Fibroblast of the aortic adventitia (primary cell): ENCODE results near the gene ADCY9. TPM values are rescaled to one million over a fixed set of nuclear protein-coding genes. Genes with fewer than 3 reads are reported as not detected.
"Not testable (repeated sequence)": the region's sequence is repeated elsewhere in the genome, so short reads cannot be mapped to it uniquely, and the experiment has no call there.

ENCODE experiments used
- DNase-seq: peaks from one replicate; pipeline ENCODE4 v3.0.0-alpha.2; 2010; ENCODE audit warnings: low read depth
- H3K4me3 ChIP-seq: 2 replicates; pipeline ENCODE4 v1.5.1; 2011; ENCODE audit warnings: low read depth, mild to moderate bottlenecking, control low read depth, low read length, moderate library complexity
- total RNA-seq: library from RNA; depleted of rRNA; stranded (reverse); fragments of >200 nt; gene quantifications from 2 replicates; pipeline ENCODE4 v1.2.3, GENCODE V29; 2012; ENCODE audit warnings: low replicate concordance
- TF ChIP-seq, protein P1 (sequence below): IDR thresholded peaks from 2 replicates; pipeline ENCODE4 v1.5.1; 2011; ENCODE audit warnings: mild to moderate bottlenecking, low read length, control low read depth, inconsistent platforms; ENCODE audit not compliant: insufficient read depth

The ADCY9 gene
- total RNA-seq, result 11.2 and 23.6 TPM in 2 replicates

DNA sequence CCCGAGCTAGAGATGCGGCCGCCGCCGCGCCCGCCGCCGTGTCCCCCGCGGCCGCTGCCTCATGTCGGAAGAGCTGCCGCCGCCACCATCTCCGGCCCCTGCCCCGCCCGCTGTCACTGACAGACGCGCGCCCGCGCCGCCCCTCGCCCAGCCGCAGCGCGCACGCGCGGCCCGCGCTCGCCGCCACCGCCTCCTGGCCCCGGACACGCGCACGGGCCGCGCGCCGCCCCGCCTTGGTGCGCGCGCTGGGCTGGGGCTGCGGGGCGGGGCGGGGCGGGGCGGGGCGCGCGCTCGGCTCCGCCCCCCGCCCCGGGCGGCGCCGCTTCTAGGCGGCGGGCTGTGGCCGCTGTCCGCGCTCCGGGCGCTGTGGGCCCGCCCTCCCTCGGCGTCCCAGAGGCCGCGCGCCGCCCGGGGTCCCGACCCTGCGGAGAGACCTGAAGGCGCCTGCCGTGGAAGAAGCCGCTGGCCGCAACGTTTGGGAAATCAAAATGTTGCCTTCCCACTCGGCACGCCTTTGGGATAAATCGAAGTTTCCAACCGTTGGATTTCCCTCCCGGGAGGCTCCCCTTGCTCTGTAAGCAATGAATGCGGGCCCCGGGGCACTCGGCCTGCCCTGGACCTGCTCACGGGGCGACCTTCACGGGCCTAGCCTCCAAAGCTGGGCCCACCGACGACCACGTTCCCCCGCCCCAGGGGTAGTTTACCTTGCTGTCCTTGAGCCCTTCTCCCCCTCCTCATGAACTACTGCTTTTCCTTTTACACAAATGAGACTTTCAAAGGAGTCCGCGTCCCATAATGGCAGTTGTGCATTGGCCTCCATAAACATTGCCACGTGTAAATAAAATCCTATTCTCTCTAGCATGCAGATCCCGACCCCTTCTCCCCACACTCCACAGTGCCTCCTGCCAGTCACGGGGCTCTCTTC lies at the start of gene ADCY9:
Gene ADCY9 (minus strand): TSS at position 118 of the 925 bp plus-strand sequence. CDS start 1,000 bp downstream, outside the sequence.
- H3K4me3 ChIP-seq, result peak within 1 kb of the TSS; percentile 79
- TF ChIP-seq, protein P1, sequence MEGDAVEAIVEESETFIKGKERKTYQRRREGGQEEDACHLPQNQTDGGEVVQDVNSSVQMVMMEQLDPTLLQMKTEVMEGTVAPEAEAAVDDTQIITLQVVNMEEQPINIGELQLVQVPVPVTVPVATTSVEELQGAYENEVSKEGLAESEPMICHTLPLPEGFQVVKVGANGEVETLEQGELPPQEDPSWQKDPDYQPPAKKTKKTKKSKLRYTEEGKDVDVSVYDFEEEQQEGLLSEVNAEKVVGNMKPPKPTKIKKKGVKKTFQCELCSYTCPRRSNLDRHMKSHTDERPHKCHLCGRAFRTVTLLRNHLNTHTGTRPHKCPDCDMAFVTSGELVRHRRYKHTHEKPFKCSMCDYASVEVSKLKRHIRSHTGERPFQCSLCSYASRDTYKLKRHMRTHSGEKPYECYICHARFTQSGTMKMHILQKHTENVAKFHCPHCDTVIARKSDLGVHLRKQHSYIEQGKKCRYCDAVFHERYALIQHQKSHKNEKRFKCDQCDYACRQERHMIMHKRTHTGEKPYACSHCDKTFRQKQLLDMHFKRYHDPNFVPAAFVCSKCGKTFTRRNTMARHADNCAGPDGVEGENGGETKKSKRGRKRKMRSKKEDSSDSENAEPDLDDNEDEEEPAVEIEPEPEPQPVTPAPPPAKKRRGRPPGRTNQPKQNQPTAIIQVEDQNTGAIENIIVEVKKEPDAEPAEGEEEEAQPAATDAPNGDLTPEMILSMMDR, result no peak
- peak; percentile 55 for DNase-seq

DNA sequence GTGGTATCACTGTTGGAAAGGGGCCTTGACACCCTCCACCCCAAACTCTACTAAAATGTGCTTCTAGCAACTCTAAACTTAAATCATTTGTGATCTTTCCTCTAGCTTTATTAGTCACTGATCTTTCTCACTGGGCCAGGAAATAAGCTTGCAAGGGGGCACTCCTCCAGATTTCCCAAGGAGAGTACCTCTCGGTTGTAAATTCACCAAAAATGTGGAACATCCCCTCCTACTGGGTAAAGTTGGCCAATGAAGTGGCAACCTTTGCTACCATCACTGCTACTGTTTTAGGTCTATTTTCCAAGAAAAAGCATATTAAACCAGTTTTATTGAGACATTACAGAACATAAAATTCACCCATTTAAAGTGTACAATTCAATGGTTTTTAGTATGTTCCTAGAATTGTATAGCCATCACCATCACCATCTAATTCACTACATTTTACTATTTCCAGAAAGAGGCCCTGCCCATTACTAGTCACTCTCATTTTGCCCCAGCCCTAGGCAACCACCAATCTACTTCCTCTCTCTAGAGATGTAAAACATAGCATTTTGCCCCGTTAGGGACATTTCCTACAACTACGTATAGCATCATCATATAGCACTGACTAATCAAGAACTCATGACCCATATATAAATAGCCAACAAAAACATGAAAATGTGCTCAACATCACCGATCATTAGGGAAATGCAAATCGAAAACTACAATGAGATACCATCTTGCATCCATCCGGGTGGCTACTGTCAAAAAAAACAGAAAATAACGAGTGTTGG lies 44.6 kb upstream of the ADCY9 start:
- H3K4me3 ChIP-seq, result no peak overlapping the region
- TF ChIP-seq, protein P1, result peak; percentile 11
- peak; percentile 32 for DNase-seq

DNA sequence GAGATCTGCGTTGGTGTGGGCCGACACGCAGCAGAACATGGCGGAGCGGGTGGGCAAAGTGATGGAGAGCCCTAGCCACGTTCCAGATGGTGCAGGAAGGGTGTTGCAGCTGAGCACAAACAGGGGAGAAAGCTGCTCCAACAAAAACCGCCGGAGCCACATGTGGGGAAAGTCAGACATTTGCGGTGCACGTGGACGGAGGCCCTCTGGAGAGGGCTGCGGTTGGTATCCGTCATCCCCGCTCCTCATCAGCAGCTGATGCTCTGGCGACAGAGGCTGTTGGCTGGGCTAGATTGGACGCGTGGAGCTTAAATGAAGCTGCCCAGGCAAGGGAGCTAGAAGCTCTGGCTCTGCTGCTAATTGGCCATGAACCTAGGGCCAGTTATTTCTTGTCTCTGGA lies 43.5 kb upstream of the ADCY9 start:
- TF ChIP-seq, protein P1, result no peak
- no peak overlapping the region for H3K4me3 ChIP-seq
- no peak for DNase-seq

DNA sequence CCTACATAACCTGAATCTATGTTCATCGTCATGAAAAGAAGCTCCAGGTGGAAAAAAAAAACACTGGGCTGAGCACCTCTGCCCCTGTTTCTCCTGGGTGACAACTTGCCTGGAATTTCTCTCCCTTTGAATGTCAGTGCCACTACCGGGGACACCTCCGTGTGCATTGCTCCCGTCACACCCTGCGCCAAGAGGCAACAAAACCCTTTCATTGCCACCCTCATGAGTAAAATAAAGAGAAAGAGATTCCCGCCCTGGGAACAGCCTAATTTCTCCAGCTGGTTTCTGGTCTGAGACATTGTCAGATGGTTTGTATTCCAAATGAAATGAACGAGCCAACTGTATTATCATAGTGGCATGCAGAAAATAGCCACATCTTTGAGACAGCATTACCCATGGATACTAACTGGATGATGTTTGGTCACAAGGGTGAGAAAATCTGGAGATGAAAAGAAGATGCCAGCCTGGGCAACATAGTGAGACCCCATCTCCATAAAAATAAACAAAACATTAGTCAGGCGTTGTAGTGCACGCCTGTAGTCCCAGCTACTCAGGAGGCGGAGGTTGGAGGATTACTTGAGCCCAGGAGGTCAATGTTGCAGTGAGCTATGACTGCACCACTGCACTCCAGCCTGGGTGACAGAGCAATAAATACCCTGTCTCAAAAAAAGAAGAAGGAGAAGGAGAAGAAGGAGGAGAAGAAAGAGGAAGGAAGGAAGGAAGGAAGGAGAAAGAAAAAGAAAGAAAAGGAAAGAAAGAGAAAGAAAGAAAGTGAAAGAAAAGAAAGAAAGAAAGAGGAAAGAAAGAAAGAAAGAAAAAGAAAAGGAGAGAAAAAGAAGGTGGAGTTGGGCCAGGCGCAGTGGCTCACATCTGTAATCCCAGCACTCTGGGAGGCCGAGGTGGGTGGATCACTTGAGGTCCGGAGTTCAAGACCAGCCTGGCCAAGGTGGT lies 42.2 kb upstream of the ADCY9 start:
- TF ChIP-seq, protein P1, result no peak
- DNase-seq, result no peak
- H3K4me3 ChIP-seq, result no peak overlapping the region

DNA sequence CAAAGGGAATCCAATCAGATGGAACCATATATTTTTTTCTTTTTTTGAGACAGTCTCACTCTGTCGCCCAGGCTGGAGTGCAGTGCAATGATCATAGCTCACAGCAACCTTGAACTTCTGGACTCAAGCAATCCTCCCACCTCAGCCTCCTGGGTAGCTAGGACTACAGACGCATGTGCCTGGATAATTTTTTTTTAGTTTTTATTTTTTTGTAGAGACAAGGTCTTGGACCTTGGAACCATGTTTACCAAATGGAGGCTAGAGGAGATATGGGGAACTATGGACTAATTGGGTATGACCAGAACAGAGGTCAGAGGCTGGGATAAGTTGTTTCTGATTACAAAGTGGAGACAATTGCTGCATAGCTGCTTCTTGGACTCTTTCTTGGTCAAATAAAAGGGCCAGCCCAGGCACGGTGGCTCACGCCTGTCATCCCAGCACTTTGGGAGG lies 41.2 kb upstream of the ADCY9 start:
- no peak overlapping the region for H3K4me3 ChIP-seq
- TF ChIP-seq, protein P1, result no peak
- DNase-seq, result no peak

DNA sequence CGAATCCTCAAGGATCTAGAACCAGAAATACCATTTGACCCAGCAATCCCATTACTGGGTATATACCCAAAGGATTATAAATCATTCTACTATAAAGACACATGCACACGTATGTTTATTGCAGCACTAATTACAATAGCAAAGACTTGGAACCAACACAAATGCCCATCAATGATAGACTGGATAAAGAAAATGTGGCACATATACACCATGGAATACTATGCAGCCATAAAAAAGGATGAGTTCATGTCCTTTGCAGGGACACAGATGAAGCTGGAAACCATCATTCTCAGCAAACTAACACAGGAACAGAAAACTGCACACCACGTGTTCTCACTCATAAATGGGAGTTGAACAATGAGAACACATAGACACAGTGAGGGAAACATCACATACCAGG lies 40.3 kb upstream of the ADCY9 start:
- H3K4me3 ChIP-seq, DNase-seq: not testable (repeated sequence)

DNA sequence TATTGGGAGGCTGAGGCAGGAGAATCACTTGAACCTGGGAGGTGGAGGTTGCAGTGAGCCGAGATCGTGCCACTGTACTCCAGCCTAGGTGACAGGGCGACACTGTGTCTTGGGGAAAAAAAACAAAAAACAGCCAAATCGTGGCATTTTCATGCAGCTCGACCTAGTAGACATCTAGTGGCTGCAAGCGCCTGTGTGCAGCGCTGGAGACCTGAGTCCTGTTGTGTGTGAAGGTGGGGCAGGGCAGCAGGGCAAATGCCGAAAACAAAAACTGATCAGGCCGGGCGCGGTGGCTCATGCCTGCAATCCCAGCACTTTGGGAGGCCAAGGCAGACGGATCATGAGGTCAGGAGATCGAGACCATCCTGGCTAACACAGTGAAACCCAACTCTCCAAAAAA lies 37.1 kb upstream of the ADCY9 start:
- DNase-seq, H3K4me3 ChIP-seq: not testable (repeated sequence)
